NOMO-1 treated with dmso at 0.1 percent for 144 hours (cell line): Measurements from ENCODE around the gene HUNK.
"Not testable (repeated sequence)": the region's sequence is repeated elsewhere in the genome, so short reads cannot be mapped to it uniquely, and the experiment has no call there.

Source experiments
- DNase-seq: peaks from one replicate; lab custom pipeline; 2025; ENCODE audit not compliant: unreplicated experiment; lab: John Stamatoyannopoulos, UW

The HUNK gene

GRCh38 chr21:31870472-31871193 lies 2.2 kb upstream of the HUNK start:
- DNase-seq: no peak

GRCh38 chr21:31871371-31871770 lies 1.4 kb upstream of the HUNK start:
- DNase-seq: not testable (repeated sequence)

- DNase-seq: no peak
Measured at GRCh38 chr21:31872072-31872451, 758 bp upstream of the HUNK start.

GRCh38 chr21:31873275-31873695 lies 465 bp downstream of the HUNK start:
- DNase-seq: no peak

- no peak for DNase-seq
Measured at GRCh38 chr21:31873696-31874599, 1.1 kb downstream of the HUNK start.

GRCh38 chr21:31874812-31875212 lies 2.0 kb downstream of the HUNK start:
- DNase-seq: no peak

GRCh38 chr21:31875496-31876015 lies 2.7 kb downstream of the HUNK start:
- no peak for DNase-seq

- no peak for DNase-seq
Measured at GRCh38 chr21:31877463-31877957, 4.7 kb downstream of the HUNK start.

- DNase-seq: no peak
Measured at GRCh38 chr21:31878831-31879230, 6.0 kb downstream of the HUNK start.

GRCh38 chr21:31879241-31879650 lies 6.4 kb downstream of the HUNK start:
- DNase-seq: no peak

- DNase-seq: no peak
Measured at GRCh38 chr21:31879911-31880310, 7.1 kb downstream of the HUNK start.

GRCh38 chr21:31880816-31881215 lies 8.0 kb downstream of the HUNK start:
- no peak for DNase-seq

GRCh38 chr21:31882711-31883110 lies 9.9 kb downstream of the HUNK start:
- DNase-seq: no peak

GRCh38 chr21:31885146-31885545 lies 12.3 kb downstream of the HUNK start:
- DNase-seq: no peak

GRCh38 chr21:31886915-31887314 lies 14.1 kb downstream of the HUNK start:
- DNase-seq: no peak

- DNase-seq: no peak
Measured at GRCh38 chr21:31887391-31887841, 14.6 kb downstream of the HUNK start.

GRCh38 chr21:31888936-31889371 lies 16.1 kb downstream of the HUNK start:
- DNase-seq: no peak

GRCh38 chr21:31889460-31889859 lies 16.6 kb downstream of the HUNK start:
- no peak for DNase-seq

GRCh38 chr21:31892686-31893085 lies 19.9 kb downstream of the HUNK start:
- no peak for DNase-seq

GRCh38 chr21:31893851-31894415 lies 21.1 kb downstream of the HUNK start:
- DNase-seq: no peak

GRCh38 chr21:31894457-31894856 lies 21.6 kb downstream of the HUNK start:
- DNase-seq: no peak
